HG03432 (cell line): Measurements from ENCODE around the gene NHERF1.

Experiments
- ATAC-seq: cut with Tn5 transposase; IDR thresholded peaks from one replicate; pipeline ENCODE4 v1.9.1; 2021; ENCODE audit warnings: mild to moderate bottlenecking, moderate library complexity; ENCODE audit not compliant: unreplicated experiment

The NHERF1 gene

GRCh38 chr17:74807441-74807840, 59.0 kb downstream of the NHERF1 start:
- ATAC-seq = no peak

GRCh38 chr17:74807925-74808324, 59.5 kb downstream of the NHERF1 start:
- no peak for ATAC-seq

- no peak for ATAC-seq
These were observed 60.4 kb downstream of the NHERF1 start for GRCh38 chr17:74808714-74809430.

GRCh38 chr17:74810699-74811485, 62.5 kb downstream of the NHERF1 start:
- ATAC-seq = no peak

GRCh38 chr17:74812109-74813009, 63.9 kb downstream of the NHERF1 start:
- no peak for ATAC-seq

- no peak for ATAC-seq
These were observed 66.0 kb downstream of the NHERF1 start for GRCh38 chr17:74814453-74814852.

DNA sequence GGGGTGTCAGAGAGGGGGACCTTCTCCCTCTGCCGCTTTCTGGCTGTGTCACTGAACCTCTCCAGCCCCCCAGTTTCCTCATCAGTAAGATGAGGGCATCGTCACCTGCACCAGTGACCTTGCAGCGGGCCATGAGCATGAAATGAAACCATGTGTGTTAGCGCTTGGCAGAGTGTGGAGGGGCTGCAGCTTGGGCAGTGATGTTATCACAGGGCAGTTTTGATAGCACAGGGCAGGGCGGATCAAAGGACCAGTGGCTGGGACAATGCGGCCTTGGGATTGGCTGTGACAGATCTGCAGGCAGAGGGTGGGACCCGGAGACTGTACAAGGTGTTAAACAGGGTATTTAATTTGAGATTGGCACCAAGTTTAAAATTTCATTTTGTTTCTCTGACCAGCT, 66.6 kb downstream of the NHERF1 start:
- no peak for ATAC-seq

DNA sequence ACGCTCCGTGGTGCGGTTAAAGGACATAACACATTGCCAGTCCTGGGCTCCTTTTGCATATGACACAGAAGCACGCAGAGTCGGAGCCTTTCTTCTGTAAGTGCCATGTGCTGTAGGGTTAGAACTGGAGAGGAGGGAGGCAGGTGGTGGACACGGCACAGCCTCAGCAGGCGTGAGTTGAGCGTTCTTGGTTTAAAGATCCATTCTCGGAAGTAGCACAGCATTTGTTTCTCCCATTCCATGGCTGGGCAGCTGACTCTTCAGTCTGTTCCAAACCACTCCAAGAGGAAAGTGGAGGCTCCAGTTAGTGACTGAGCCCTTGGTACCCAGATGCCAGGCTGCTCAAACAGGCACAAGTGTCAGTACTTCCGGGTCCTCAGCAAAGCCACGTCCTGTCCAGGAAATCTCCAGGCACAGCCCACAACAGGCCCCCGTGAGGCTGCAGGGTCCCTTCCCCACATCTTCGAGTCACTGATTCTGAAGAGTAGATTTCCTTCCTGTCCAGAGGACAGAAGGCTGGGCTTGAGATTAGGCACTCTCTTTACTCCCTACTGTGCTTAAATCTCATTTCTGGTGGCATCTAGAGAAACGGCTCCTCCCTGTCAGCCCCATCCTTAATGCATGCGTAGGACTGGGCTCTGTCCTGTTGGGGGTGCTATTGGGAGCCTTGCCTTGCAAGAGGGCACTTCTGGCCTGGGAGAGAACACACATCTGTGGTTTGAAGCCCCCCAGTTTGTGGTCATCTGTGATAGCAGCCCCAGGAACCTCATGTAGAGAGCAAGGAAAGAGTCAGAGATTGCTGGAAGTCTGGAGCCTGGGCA, 67.3 kb downstream of the NHERF1 start:
- no peak for ATAC-seq

- ATAC-seq = no peak
These were observed 68.6 kb downstream of the NHERF1 start for GRCh38 chr17:74816905-74817620.

DNA sequence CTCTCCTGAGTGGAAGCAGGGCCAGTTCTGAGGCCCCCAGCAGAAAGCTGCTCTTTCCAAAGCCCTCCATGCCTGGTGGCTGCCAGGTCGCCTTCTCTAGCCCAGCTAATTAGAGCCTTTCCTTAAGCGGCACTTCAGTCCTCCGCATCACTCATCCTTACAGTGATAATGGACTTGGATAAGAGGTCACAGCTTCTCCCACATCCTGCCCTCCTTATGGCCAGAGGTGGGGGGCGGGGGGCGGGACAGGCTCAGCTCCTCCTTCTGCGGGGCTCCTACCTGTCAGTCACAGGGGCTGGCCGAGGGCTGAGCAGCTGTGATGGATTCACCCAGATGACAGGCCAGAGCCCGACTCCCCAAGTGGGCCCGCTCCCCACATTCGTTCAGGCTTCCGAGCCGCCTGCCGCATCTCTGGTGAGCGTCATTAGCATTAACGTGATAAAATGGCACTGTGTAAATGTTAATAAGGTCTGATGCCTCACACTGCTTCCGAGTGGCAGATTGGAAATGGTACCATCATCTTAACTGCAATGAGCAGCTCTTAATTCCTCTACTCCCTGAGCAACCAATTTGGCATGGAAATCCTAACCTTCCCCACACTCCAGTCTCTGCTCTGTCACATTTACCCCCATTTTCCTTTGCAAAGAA, 70.0 kb downstream of the NHERF1 start:
- no peak for ATAC-seq
